ENCODE measurements around the gene TPRX1. TPM values are rescaled to one million over a fixed set of nuclear protein-coding genes. Genes with fewer than 3 reads are reported as not detected.
"Not testable (repeated sequence)": the region's sequence is repeated elsewhere in the genome, so short reads cannot be mapped to it uniquely, and the experiment has no call there.

Gene TPRX1
- total RNA-seq, 1 experiment from 2014 or later: not detected

DNA sequence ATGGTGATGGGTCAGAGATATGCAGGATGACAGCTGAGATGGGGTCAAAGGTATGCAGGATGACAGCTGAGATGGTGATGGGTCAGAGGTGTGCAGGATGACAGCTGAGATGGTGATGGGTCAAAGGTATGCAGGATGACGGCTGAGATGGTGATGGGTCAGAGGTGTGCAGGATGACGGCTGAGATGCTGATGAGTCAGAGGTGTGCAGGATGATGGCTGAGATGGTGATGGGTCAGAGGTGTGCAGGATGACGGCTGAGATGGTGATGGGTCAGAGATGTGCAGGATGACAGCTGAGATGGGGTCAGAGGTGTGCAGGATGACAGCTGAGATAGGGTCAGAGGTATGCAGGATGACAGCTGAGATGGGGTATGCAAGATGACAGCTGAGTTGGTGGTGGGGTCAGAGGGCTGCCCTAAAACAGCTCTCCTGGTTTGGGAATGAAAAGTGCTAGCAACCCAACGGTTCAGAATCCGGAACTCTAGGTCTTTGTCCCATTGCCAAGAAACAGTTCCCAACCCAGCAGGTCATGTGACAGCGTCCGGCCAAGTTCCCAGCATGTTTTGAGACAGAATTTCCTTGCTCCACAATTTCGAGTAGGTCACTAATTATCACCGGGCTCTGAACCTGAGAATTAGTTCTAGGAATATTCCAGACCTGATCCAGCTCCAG lies 22.6 kb downstream of the TPRX1 start:
- no peak overlapping the region for H3K4me2 ChIP-seq (ENCODE audit: low read depth, low read length, poor library complexity, severe bottlenecking)
- no peaks in the 10 kb centered on the region for H3K79me2 ChIP-seq (ENCODE audit: low read length)
- H3K36me3 ChIP-seq (ENCODE audit: insufficient read depth, low read length): no peaks in the 10 kb centered on the region
- H3K27me3 ChIP-seq (ENCODE audit: low read length): no peaks in the 10 kb centered on the region
- H3K9ac ChIP-seq (ENCODE audit: low read length): no peak overlapping the region
- H4K20me1 ChIP-seq (ENCODE audit: insufficient read depth, low read depth, low read length): no peaks in the 10 kb centered on the region
- peaks cover 7% of the 10 kb centered on the region for H3K4me1 ChIP-seq (ENCODE audit: low read length)
- H2AFZ ChIP-seq (ENCODE audit: low read length): no peak overlapping the region
- no peak for DNase-seq
- no peak overlapping the region for H3K27ac ChIP-seq (ENCODE audit: low read length)
- H3K9me2 ChIP-seq (replicated peaks; ENCODE audit: insufficient read depth, low read length): no peaks in the 10 kb centered on the region
- H3K4me3 ChIP-seq (ENCODE audit: low read length): no peak overlapping the region
- H3K9me3 ChIP-seq (ENCODE audit: low read length): no peaks in the 10 kb centered on the region

DNA sequence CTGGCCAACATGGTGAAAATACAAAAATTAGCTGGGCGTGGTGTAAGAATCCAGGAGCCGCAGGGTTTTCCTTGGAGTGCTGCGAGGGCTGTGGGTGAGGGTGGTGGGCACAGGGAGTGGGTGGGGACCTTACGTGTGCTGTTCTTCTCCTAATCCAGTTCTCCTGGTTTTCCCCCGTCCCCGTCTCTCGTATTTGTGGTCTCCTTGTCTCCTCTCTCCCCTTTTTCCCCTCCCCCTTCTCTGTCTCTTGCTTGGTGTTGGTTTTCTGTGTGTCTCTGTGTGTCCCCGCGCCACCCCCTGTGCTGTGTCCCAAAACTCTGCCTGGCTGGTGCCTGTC lies 24.2 kb downstream of the TPRX1 start:
- H3K9me2 ChIP-seq (replicated peaks; ENCODE audit: insufficient read depth, low read length): no peaks in the 10 kb centered on the region
- no peak for DNase-seq
- H3K4me2 ChIP-seq (ENCODE audit: low read depth, low read length, poor library complexity, severe bottlenecking): no peak overlapping the region
- H3K4me1 ChIP-seq (ENCODE audit: low read length): peaks cover 7% of the 10 kb centered on the region
- H2AFZ ChIP-seq (ENCODE audit: low read length): no peak overlapping the region
- H3K4me3 ChIP-seq (ENCODE audit: low read length): no peak overlapping the region
- H3K27me3 ChIP-seq (ENCODE audit: low read length): no peaks in the 10 kb centered on the region
- H3K36me3 ChIP-seq (ENCODE audit: insufficient read depth, low read length): no peaks in the 10 kb centered on the region
- no peaks in the 10 kb centered on the region for H4K20me1 ChIP-seq (ENCODE audit: insufficient read depth, low read depth, low read length)
- H3K79me2 ChIP-seq (ENCODE audit: low read length): no peaks in the 10 kb centered on the region
- H3K9ac ChIP-seq (ENCODE audit: low read length): no peak overlapping the region
- no peaks in the 10 kb centered on the region for H3K9me3 ChIP-seq (ENCODE audit: low read length)
- no peak overlapping the region for H3K27ac ChIP-seq (ENCODE audit: low read length)

DNA sequence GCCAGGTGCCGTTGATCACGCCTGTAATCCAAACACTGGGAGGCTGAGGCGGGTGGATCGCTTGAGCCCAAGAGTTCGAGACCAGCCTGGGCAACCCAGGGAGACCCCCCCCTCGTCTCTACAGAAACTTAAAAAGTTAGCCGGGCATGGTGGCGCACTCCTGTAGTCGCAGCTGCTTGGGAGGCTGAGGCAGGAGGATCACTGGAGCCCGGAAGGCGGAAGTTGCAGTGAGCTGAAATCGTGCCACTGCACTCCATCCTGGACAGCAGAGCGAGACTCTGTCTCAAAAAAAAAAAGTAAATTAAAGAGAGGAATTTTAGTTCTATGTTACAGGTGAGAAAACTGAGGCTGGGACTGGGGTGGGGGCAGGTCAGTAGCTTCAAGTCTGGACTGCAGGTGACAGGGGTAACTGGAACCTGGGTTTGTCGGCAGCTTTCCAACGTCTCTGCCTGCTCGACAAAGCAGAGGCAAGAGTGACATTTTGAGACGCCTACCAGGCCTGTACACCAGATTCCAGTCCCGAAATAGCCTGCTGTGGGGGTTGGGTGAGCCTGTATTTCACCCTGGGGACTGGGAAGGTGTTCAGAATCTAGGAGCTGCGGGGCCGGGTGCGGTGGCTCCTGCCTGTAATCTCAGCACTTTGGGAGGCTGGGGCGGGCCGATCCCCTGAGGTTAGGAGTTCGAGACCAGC lies 24.7 kb downstream of the TPRX1 start:
- H3K4me1 ChIP-seq (ENCODE audit: low read length): peaks cover 7% of the 10 kb centered on the region
- H3K9me3 ChIP-seq (ENCODE audit: low read length): no peaks in the 10 kb centered on the region
- H3K36me3 ChIP-seq (ENCODE audit: insufficient read depth, low read length): no peaks in the 10 kb centered on the region
- H4K20me1 ChIP-seq (ENCODE audit: insufficient read depth, low read depth, low read length): no peaks in the 10 kb centered on the region
- H3K27ac ChIP-seq (ENCODE audit: low read length): no peak overlapping the region
- H3K79me2 ChIP-seq (ENCODE audit: low read length): no peaks in the 10 kb centered on the region
- no peak overlapping the region for H3K4me2 ChIP-seq (ENCODE audit: low read depth, low read length, poor library complexity, severe bottlenecking)
- no peaks in the 10 kb centered on the region for H3K27me3 ChIP-seq (ENCODE audit: low read length)
- no peak for DNase-seq
- no peak overlapping the region for H3K9ac ChIP-seq (ENCODE audit: low read length)
- H2AFZ ChIP-seq (ENCODE audit: low read length): no peak overlapping the region
- H3K4me3 ChIP-seq (ENCODE audit: low read length): no peak overlapping the region
- no peaks in the 10 kb centered on the region for H3K9me2 ChIP-seq (replicated peaks; ENCODE audit: insufficient read depth, low read length)

DNA sequence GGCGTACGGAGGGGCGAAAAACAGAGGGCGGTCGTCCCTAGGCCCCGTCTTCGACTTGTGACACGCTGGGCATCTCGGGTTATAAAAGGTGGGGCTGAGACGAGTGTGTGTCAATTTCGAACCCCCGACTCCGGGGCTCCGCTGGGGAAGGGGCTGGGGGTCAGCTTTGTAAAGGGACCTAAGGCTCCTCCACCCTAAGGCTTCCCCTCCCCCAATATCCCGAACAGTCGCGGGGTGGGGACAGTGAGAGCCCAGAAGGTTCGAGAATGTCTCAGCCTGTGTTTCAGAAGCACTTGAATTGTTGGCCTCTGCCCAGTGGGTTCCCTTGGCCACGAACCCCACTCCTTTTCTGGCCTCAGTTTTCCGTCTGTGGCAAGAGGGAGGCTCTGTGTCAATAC lies 25.4 kb downstream of the TPRX1 start:
- no peak for DNase-seq

DNA sequence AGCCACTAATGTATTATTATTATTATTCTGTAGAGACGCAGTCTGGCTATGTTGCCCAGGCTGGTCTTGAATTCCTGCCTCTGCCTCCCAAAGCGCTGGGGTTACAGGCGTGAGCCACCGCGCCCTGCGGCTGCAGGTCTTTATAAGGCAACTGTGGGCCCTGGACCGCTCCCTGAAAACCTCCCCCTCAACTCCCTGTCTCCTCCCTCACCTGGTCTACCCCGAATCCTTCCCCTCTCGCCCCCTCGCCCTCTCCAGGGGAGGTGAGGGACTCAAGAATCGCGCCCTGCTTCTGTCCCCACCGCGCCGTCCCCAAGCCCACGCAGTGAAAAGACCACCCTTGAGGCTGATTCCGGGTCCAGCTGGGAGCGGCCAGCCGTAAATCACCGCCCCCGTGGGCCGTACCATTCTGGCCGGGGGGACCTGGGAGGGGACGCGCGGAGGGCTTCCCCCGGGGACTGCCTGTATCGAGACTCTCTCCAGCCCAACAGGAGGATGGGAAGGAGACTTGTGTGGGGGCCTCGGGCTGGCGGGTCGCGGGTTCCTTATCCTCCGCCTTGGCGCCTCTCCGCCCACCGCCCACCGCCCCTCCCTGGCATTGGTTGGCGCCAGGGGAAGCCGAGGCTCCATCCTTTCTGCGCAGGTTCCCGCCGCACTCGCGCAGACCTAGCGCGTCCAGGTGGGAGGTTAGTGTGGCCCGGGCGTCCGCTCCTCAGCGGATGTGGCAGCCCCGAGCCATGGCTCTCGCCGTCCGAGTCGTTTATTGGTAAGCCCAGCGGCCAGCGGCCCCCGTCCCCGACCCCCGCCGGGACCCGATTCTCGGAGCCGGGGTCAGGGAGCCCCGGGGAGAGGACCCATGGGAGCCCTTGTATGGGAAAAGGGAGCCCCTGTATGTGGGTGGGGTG lies 26.1 kb downstream of the TPRX1 start, which contains the start of gene SELENOW:
Gene SELENOW, plus strand, starts transcription at position 655 of the 905 bp plus-strand sequence. Its CDS starts 83 bp downstream, at position 738.
- Histone ChIP-seq H3K4me3 (ENCODE audit: low read length) (peak within 1 kb of the TSS; percentile 66), H3K9me2 (replicated peaks; ENCODE audit: insufficient read depth, low read length) (no peaks in the 10 kb centered on the region), H2AFZ (ENCODE audit: low read length) (peak within 1 kb of the TSS; percentile 87; the same call in 1 of the 2 replicates), H3K4me2 (ENCODE audit: low read depth, low read length, poor library complexity, severe bottlenecking) (peak within 1 kb of the TSS; percentile 66), H3K27me3 (ENCODE audit: low read length) (no peaks in the 10 kb centered on the region), H3K9ac (ENCODE audit: low read length) (peak within 1 kb of the TSS; percentile 67), H4K20me1 (ENCODE audit: insufficient read depth, low read depth, low read length) (no peaks in the 10 kb centered on the region), H3K9me3 (ENCODE audit: low read length) (no peaks in the 10 kb centered on the region), H3K27ac (ENCODE audit: low read length) (no peak within 1 kb of the TSS), H3K4me1 (ENCODE audit: low read length) (peaks cover 7% of the 10 kb centered on the region), H3K36me3 (ENCODE audit: insufficient read depth, low read length) (no peaks in the 10 kb centered on the region), H3K79me2 (ENCODE audit: low read length) (no peaks in the 10 kb centered on the region)
- DNase-seq: peak; percentile 76

More for the DNA sequence above, 25.4 kb downstream of the TPRX1 start:
- no peaks in the 10 kb centered on the region for H4K20me1 ChIP-seq (ENCODE audit: insufficient read depth, low read depth, low read length)
- H3K4me2 ChIP-seq (ENCODE audit: low read depth, low read length, poor library complexity, severe bottlenecking): peak overlapping the region; percentile 66
- peak overlapping the region; percentile 67 for H3K9ac ChIP-seq (ENCODE audit: low read length)
- peak overlapping the region; percentile 66 for H3K4me3 ChIP-seq (ENCODE audit: low read length)
- peak overlapping the region; percentile 87; the same call in 1 of the 2 replicates for H2AFZ ChIP-seq (ENCODE audit: low read length)
- peaks cover 7% of the 10 kb centered on the region for H3K4me1 ChIP-seq (ENCODE audit: low read length)
- H3K79me2 ChIP-seq (ENCODE audit: low read length): no peaks in the 10 kb centered on the region
- no peaks in the 10 kb centered on the region for H3K9me3 ChIP-seq (ENCODE audit: low read length)
- no peak overlapping the region for H3K27ac ChIP-seq (ENCODE audit: low read length)
- H3K9me2 ChIP-seq (replicated peaks; ENCODE audit: insufficient read depth, low read length): no peaks in the 10 kb centered on the region
- no peaks in the 10 kb centered on the region for H3K27me3 ChIP-seq (ENCODE audit: low read length)
- H3K36me3 ChIP-seq (ENCODE audit: insufficient read depth, low read length): no peaks in the 10 kb centered on the region

DNA sequence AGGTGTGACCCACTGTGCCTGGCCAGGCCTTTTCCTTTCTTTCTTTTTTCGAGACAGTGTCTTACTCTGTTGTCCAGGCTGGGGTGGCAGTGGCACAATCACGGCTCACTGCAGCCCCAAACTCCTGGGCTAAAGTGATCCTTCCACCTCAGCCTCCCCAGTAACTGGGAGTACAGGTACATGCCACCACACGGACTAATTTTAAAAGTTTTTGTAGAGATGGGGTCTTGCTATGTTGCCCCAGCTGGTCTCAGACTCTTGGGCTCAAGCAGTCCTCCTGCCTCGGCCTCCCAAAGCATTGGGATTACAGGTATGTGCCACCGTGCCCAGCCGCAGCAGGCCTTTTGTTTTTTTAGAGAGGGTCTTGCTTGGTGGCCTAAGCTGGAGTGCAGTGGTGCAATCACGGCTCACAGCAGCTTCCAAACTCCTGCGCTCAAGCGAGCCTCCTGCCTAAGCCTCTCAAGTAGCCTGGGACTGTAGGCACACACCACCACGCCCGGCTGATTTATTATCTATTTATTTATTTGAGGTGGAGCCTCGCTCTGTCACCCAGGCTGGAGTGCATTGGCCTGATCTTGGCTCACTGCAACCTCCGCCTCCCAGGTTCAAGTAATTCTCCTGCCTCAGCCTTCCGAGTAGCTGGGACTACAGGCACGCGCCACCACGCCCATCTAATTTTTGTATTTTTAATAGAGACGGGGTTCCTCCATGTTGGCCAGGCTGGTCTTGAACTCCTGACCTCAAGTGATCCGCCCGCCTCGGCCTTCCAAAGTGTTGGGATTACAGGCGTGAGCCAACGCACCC lies 26.9 kb downstream of the TPRX1 start:
- not testable (repeated sequence) for H2AFZ ChIP-seq (ENCODE audit: low read length); H3K9me3 ChIP-seq (ENCODE audit: low read length); H3K27ac ChIP-seq (ENCODE audit: low read length); H3K9me2 ChIP-seq (replicated peaks; ENCODE audit: insufficient read depth, low read length); H3K4me1 ChIP-seq (ENCODE audit: low read length); DNase-seq; H3K4me3 ChIP-seq (ENCODE audit: low read length); H3K36me3 ChIP-seq (ENCODE audit: insufficient read depth, low read length); H3K27me3 ChIP-seq (ENCODE audit: low read length); H4K20me1 ChIP-seq (ENCODE audit: insufficient read depth, low read depth, low read length); H3K79me2 ChIP-seq (ENCODE audit: low read length); H3K9ac ChIP-seq (ENCODE audit: low read length); H3K4me2 ChIP-seq (ENCODE audit: low read depth, low read length, poor library complexity, severe bottlenecking)

DNA sequence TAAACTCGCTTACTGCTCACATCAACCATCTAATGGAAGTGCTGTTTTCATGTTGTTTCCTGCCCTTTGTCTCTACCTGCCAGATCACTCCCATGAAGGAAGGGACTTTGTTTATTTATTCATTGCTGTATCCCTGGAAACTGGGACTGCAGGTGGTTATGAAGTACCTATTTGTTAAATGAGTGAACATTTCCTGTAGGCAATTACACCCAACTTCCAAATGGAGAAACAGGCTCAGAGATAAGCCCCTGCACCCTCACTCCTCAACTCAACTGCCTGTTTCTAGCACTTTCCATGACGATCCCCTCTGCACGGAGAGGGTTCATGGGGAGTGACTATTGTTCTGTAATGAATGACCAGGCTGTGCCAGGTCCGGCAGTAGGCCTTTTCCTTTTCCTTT lies 27.8 kb downstream of the TPRX1 start:
- Histone ChIP-seq H3K4me1 (ENCODE audit: low read length) (peaks cover 7% of the 10 kb centered on the region), H3K9me2 (replicated peaks; ENCODE audit: insufficient read depth, low read length) (no peaks in the 10 kb centered on the region), H3K36me3 (ENCODE audit: insufficient read depth, low read length) (no peaks in the 10 kb centered on the region), H3K27ac (ENCODE audit: low read length) (no peak overlapping the region), H4K20me1 (ENCODE audit: insufficient read depth, low read depth, low read length) (no peaks in the 10 kb centered on the region), H3K9me3 (ENCODE audit: low read length) (no peaks in the 10 kb centered on the region), H3K4me3 (ENCODE audit: low read length) (no peak overlapping the region), H3K79me2 (ENCODE audit: low read length) (no peaks in the 10 kb centered on the region), H3K9ac (ENCODE audit: low read length) (no peak overlapping the region), H3K4me2 (ENCODE audit: low read depth, low read length, poor library complexity, severe bottlenecking) (no peak overlapping the region), H2AFZ (ENCODE audit: low read length) (no peak overlapping the region), H3K27me3 (ENCODE audit: low read length) (no peaks in the 10 kb centered on the region)
- DNase-seq: no peak

All from Karpas-422 (cell line).